ENCODE results near the gene PTPRG.

DNA sequence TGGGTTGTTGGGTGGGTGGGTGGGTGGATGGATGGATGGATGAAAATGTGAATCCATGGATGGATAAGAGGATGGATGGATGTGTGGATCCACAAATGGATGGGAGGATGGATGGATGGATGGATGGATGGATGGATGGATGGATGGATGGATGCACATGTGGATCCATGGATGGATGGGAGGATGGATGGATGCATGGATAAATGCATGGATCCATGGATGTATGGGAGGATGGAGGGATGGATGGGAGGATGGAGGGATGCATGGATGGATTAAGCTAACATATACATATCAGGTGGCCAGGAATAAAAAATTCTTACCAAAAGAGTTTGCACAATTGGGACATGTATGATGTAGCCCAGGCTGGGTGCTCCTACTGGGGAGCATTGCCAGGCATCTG lies 616.7 kb downstream of the PTPRG start:
- TF ChIP-seq, protein P1, sequence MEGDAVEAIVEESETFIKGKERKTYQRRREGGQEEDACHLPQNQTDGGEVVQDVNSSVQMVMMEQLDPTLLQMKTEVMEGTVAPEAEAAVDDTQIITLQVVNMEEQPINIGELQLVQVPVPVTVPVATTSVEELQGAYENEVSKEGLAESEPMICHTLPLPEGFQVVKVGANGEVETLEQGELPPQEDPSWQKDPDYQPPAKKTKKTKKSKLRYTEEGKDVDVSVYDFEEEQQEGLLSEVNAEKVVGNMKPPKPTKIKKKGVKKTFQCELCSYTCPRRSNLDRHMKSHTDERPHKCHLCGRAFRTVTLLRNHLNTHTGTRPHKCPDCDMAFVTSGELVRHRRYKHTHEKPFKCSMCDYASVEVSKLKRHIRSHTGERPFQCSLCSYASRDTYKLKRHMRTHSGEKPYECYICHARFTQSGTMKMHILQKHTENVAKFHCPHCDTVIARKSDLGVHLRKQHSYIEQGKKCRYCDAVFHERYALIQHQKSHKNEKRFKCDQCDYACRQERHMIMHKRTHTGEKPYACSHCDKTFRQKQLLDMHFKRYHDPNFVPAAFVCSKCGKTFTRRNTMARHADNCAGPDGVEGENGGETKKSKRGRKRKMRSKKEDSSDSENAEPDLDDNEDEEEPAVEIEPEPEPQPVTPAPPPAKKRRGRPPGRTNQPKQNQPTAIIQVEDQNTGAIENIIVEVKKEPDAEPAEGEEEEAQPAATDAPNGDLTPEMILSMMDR (IDR thresholded peaks at IDR 0.05) = no peak
- no peak for TF ChIP-seq POLR2AphosphoS5 (IDR thresholded peaks at IDR 0.05)

Measured in suprapubic skin (tissue), 3 donors.